Keratinocyte (primary cell): ENCODE data around the gene FHOD3. TPM values are rescaled to one million over a fixed set of nuclear protein-coding genes. Genes with fewer than 3 reads are reported as not detected.

Source experiments
- DNase-seq: peaks from one replicate; pipeline ENCODE4 v3.0.0-alpha.2; 2011; ENCODE audit warnings: low read depth, missing footprints, low spot score
- FAIRE-seq: peaks from 2 replicates; lab custom pipeline; 2011; peaks lifted over from hg19 to GRCh38; lab: Jason Lieb, UNC
- H2AFZ ChIP-seq: 2 replicates; pipeline ENCODE4 v1.6.0; 2012; ENCODE audit warnings: low read length, control low read depth, inconsistent platforms; ENCODE audit not compliant: control insufficient read depth
- H3K27ac ChIP-seq: 2 replicates; pipeline ENCODE4 v1.5.1; 2011; ENCODE audit warnings: low read length; ENCODE audit not compliant: control insufficient read depth, insufficient read depth
- H3K27me3 ChIP-seq: 3 replicates; pipeline ENCODE4 v1.6.0; 2011; ENCODE audit warnings: low read length; ENCODE audit not compliant: control insufficient read depth, insufficient read depth; ENCODE audit errors: extremely low read depth
- H3K36me3 ChIP-seq, 2 experiments: 2 replicates in 1 of 2; 3 replicates in 1 of 2; pipeline ENCODE4 v1.5.1; 2011; ENCODE audit warnings: low read length in 2 of 2, mild to moderate bottlenecking in 1 of 2; ENCODE audit not compliant: control insufficient read depth in 2 of 2, insufficient read depth in 2 of 2; ENCODE audit errors: extremely low read depth in 1 of 2
- H3K4me1 ChIP-seq: 3 replicates; pipeline ENCODE4 v1.5.1; 2011; ENCODE audit warnings: low read length; ENCODE audit not compliant: control insufficient read depth, insufficient read depth; ENCODE audit errors: extremely low read depth
- H3K4me2 ChIP-seq: 3 replicates; pipeline ENCODE4 v1.6.0; 2011; ENCODE audit warnings: low read depth, low read length; ENCODE audit not compliant: control insufficient read depth, insufficient read depth; ENCODE audit errors: extremely low read depth
- H3K4me3 ChIP-seq, 3 experiments: fragments of 200-600 bp in 1 of 3; sonication (generic) in 1 of 3; 2 replicates in 2 of 3; 3 replicates in 1 of 3; pipeline ENCODE4 v1.5.1; 2011 to 2016; ENCODE audit warnings: low read length in 3 of 3, mild to moderate bottlenecking in 3 of 3, control low read depth in 2 of 3, inconsistent platforms in 1 of 3, low read depth in 1 of 3, mixed read lengths in 1 of 3, mixed run types in 1 of 3, moderate library complexity in 1 of 3; ENCODE audit not compliant: control insufficient read depth in 2 of 3, insufficient read depth in 2 of 3; ENCODE audit errors: extremely low read depth in 1 of 3
- H3K79me2 ChIP-seq: 2 replicates; pipeline ENCODE4 v1.6.0; 2012; ENCODE audit warnings: low read length; ENCODE audit not compliant: control insufficient read depth, insufficient read depth
- H3K9ac ChIP-seq: 3 replicates; pipeline ENCODE4 v1.6.0; 2011; ENCODE audit warnings: low read length; ENCODE audit not compliant: control insufficient read depth, insufficient read depth; ENCODE audit errors: extremely low read depth
- H3K9me1 ChIP-seq: 3 replicates; pipeline ENCODE4 v1.6.0; 2011; ENCODE audit warnings: low read length; ENCODE audit not compliant: control insufficient read depth, insufficient read depth; ENCODE audit errors: extremely low read depth
- H3K9me3 ChIP-seq: 2 replicates; pipeline ENCODE4 v1.5.1; 2012; ENCODE audit warnings: low read depth, low read length; ENCODE audit not compliant: control insufficient read depth
- H4K20me1 ChIP-seq: 3 replicates; pipeline ENCODE4 v1.6.0; 2011; ENCODE audit warnings: low read length; ENCODE audit not compliant: control insufficient read depth, insufficient read depth; ENCODE audit errors: extremely low read depth
- CTCF ChIP-seq, 3 experiments: IDR thresholded peaks in 1 of 3; conservative IDR thresholded peaks in 1 of 3; optimal IDR thresholded peaks in 1 of 3; 2 replicates in 2 of 3; 3 replicates in 1 of 3; pipeline versions ENCODE3 to v1.5.1; 2011; ENCODE audit warnings: low read length in 3 of 3, mild to moderate bottlenecking in 3 of 3, moderate library complexity in 2 of 3, control low read depth in 1 of 3, inconsistent platforms in 1 of 3; ENCODE audit not compliant: insufficient read depth in 2 of 3; ENCODE audit errors: extremely low read depth in 1 of 3
- EZH2 ChIP-seq: IDR thresholded peaks from one replicate; pipeline ENCODE4 v1.6.1; 2012; ENCODE audit warnings: inconsistent platforms, mild to moderate bottlenecking, low read length, moderate library complexity
- dilution Hi-C: fragments of 300-500 bp; cut with MboI; formaldehyde crosslinking; loops from one replicate; pipeline ENCODE4 v1.7.0; 2020; ENCODE audit warnings: low sequenced_read_pairs; ENCODE audit not compliant: extremely low pct_ligation_motif_present
- polyA plus RNA-seq, 5 experiments: library from polyadenylated mRNA; depleted of rRNA in 3 of 5; stranded (reverse) in 3 of 5; stranded (forward) in 1 of 5; unstranded in 1 of 5; fragments of >200 nt; gene quantifications; 1 replicate in 1 of 5; 2 replicates in 3 of 5; 3 replicates in 1 of 5; pipeline versions ENCODE4 v1.2.1 to v1.2.3, GENCODE V29; 2011 to 2012; ENCODE audit warnings: missing spikeins in 2 of 5, low read depth in 1 of 5, low replicate concordance in 1 of 5

FHOD3 gene
- polyA plus RNA-seq, 1 donor (not counting 4 experiments of a cell fraction or from before 2014, with no cell fraction given) = 7.7 TPM

DNA sequence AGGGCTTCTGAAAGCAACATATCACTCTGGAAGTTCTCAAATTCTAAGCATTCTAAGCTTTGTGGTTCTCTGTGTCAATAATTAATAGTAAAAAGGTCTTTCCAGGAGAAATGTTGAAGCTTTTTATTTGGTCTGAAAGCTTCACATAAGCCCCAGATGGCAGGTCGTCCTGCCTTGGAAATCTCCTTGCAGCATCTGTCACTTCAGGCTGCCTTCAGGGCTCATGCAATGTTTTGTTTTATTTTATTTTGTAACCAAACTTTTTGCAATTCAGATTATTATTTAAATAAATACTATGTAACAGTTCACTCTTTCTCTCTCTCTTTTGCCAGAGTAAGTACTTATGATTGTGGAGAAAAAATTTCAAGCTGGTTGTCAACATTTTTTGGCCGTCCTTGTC is 46.7 kb upstream of the FHOD3 start:
- TF ChIP-seq CTCF (optimal IDR thresholded peaks at IDR 0.05 in 1 of 3, IDR thresholded peaks at IDR 0.05 in 1 of 3, conservative IDR thresholded peaks at IDR 0.05 in 1 of 3; ENCODE audit: extremely low read depth in 1 of 3, insufficient read depth in 2 of 3, low read length in 3 of 3) = no peak
- dilution Hi-C loops = no loop called here

DNA sequence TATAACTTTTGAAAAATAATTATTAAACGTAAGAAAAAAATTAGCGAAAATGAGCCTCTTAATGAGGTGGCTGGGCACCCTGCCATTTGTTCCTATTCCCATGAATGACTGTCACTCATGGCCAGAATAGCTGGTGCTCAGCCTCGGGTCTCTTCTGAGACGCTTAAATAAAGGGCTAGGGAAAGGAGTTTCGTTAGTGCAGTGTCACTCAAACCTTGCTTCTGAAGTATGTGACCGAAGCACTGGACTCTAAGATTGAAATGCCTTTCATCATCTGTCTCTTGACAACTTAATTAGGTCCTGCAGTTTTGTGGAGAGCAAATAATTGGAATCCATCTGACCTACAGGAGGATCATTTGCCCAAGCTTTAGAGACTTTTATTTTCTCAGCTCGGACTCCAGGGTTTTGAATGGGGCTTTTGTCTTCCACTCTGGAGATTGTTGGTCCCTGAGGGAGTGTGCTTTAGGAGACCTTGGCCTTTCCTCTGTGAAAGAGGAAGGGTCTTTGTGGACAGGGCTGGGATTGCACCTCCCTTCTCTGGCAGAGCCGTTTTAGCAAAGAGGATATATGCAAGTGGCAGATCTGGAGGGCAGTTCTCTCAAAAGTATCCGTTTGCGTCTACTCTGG is 42.3 kb upstream of the FHOD3 start:
- Histone ChIP-seq H3K4me3 (no peak overlapping the region), H3K4me2 (no peak overlapping the region), H3K4me1 (no peaks in the 10 kb centered on the region), H2AFZ (no peak overlapping the region), H3K9me1 (no peaks in the 10 kb centered on the region), H3K27me3 (no peaks in the 10 kb centered on the region), H3K36me3 (peaks cover 0 to 1% of the 10 kb centered on the region in 2 experiments), H3K9ac (no peak overlapping the region), H3K27ac (no peak overlapping the region), H4K20me1 (no peaks in the 10 kb centered on the region), H3K9me3 (no peaks in the 10 kb centered on the region), H3K79me2 (no peaks in the 10 kb centered on the region)
- dilution Hi-C loops = no loop called here
- FAIRE-seq = no peak
- DNase-seq = no peak
- TF ChIP-seq EZH2 = no peak
- TF ChIP-seq CTCF (optimal IDR thresholded peaks at IDR 0.05 in 1 of 3, IDR thresholded peaks at IDR 0.05 in 1 of 3, conservative IDR thresholded peaks at IDR 0.05 in 1 of 3; ENCODE audit: extremely low read depth in 1 of 3, insufficient read depth in 2 of 3, low read length in 3 of 3) = no peak

More for the DNA sequence above, 46.7 kb upstream of the FHOD3 start:
- DNase-seq = no peak
- no peak for FAIRE-seq
- no peaks in the 10 kb centered on the region for H3K9me3 ChIP-seq
- no peaks in the 10 kb centered on the region for H3K9me1 ChIP-seq
- H2AFZ ChIP-seq = no peak overlapping the region
- no peaks in the 10 kb centered on the region for H3K4me1 ChIP-seq
- H3K27me3 ChIP-seq = no peaks in the 10 kb centered on the region
- H3K79me2 ChIP-seq = no peaks in the 10 kb centered on the region
- no peak overlapping the region for H3K27ac ChIP-seq
- no peak overlapping the region for H3K9ac ChIP-seq
- H3K4me3 ChIP-seq = no peak overlapping the region
- H3K4me2 ChIP-seq = no peak overlapping the region
- H3K36me3 ChIP-seq = peaks cover 0 to 1% of the 10 kb centered on the region in 2 experiments
- H4K20me1 ChIP-seq = no peaks in the 10 kb centered on the region
